Type B pancreatic cell (in vitro differentiated cells): ENCODE data around the gene ARHGAP15. TPM values are rescaled to one million over a fixed set of nuclear protein-coding genes. Genes with fewer than 3 reads are reported as not detected.

Experiments used
- DNase-seq: peaks from one replicate; pipeline ENCODE4 v3.0.0; 2021; ENCODE audit warnings: mixed read lengths; ENCODE audit not compliant: unreplicated experiment; ENCODE audit errors: extremely low spot score
- H3K27ac Mint-ChIP-seq: 2 replicates; pipeline ENCODE4 v1.8.0; 2021; ENCODE audit warnings: mild to moderate bottlenecking, mixed read lengths
- H3K27me3 Mint-ChIP-seq: 2 replicates; pipeline ENCODE4 v1.8.0; 2021; ENCODE audit warnings: mixed read lengths
- H3K36me3 Mint-ChIP-seq: 2 replicates; pipeline ENCODE4 v1.8.0; 2021; ENCODE audit warnings: mixed read lengths
- H3K4me1 Mint-ChIP-seq: one replicate; pipeline ENCODE4 v1.8.0; 2021; ENCODE audit warnings: mixed read lengths; ENCODE audit not compliant: unreplicated experiment
- H3K4me3 Mint-ChIP-seq: 2 replicates; pipeline ENCODE4 v1.8.0; 2021; ENCODE audit warnings: mild to moderate bottlenecking, mixed read lengths
- H3K9me3 Mint-ChIP-seq: 2 replicates; pipeline ENCODE4 v1.8.0; 2021; ENCODE audit warnings: mixed read lengths
- total RNA-seq: library from RNA; stranded (reverse); gene quantifications from 2 replicates; pipeline ENCODE4 v1.2.1, GENCODE V29; 2021; ENCODE audit warnings: low replicate concordance
- TF ChIP-seq, protein P1 (sequence below): fragments of 200-600 bp; sonication (generic); conservative IDR thresholded peaks from 2 replicates; pipeline ENCODE4 v1.5.0; 2021; ENCODE audit warnings: antibody characterized with exemption, mild to moderate bottlenecking

Gene ARHGAP15
- total RNA-seq, 1 donor from 2014 or later: not detected

DNA sequence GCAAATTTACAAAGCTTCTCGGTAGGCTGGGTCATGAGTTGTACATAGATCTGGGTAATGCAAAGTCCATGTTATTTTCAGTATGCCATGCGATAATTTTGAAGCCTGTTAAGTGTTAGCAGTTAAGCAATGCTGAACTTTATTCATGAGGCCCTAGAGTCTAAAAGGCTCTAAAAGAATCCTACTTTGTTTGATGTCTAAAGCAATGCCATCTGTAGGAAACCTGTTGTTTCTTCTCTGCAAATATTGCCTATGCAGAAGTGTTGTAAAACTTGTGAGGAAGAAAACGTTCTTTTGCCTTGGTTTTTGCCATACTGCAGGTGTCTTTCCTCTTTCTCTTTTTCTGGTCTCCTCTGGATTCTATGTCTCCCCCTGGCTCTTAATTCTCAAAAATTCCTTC, 9.1 kb downstream of the ARHGAP15 start:
- H3K27me3 Mint-ChIP-seq: peaks cover 10% of the 10 kb centered on the region
- no peak for DNase-seq
- no peak overlapping the region for H3K27ac Mint-ChIP-seq
- TF ChIP-seq, protein P1, sequence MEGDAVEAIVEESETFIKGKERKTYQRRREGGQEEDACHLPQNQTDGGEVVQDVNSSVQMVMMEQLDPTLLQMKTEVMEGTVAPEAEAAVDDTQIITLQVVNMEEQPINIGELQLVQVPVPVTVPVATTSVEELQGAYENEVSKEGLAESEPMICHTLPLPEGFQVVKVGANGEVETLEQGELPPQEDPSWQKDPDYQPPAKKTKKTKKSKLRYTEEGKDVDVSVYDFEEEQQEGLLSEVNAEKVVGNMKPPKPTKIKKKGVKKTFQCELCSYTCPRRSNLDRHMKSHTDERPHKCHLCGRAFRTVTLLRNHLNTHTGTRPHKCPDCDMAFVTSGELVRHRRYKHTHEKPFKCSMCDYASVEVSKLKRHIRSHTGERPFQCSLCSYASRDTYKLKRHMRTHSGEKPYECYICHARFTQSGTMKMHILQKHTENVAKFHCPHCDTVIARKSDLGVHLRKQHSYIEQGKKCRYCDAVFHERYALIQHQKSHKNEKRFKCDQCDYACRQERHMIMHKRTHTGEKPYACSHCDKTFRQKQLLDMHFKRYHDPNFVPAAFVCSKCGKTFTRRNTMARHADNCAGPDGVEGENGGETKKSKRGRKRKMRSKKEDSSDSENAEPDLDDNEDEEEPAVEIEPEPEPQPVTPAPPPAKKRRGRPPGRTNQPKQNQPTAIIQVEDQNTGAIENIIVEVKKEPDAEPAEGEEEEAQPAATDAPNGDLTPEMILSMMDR: no peak
- no peaks in the 10 kb centered on the region for H3K4me1 Mint-ChIP-seq
- no peaks in the 10 kb centered on the region for H3K9me3 Mint-ChIP-seq
- H3K4me3 Mint-ChIP-seq: no peak overlapping the region
- no peaks in the 10 kb centered on the region for H3K36me3 Mint-ChIP-seq

DNA sequence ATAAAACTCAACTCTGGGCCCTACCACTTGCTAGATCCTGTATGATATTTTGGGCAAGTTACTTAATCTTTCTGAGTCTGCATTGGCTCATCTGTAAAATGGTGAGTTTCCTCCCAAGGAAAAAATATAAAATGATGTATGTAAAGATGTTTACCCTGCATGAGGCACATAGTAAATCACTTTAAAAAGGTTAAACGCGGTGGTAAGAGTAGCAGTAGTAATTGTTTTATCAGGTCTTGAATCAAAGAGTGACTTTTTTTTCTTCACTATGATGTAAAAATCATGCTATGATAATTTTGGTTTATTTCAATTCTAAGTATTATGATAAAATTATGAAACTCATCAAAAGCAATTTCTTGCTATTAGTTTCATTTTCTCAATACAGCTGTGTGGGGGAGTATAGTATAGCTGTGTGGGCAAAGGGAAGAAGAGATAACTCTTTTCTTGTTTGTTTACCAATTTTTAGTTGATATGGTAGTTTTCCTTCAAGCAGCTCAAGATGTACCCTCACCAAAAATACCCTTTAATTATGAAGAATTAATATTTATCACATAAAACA, 10.7 kb downstream of the ARHGAP15 start:
- Mint-ChIP-seq H3K4me1 (no peaks in the 10 kb centered on the region), H3K4me3 (no peak overlapping the region), H3K36me3 (no peaks in the 10 kb centered on the region), H3K27ac (no peak overlapping the region), H3K9me3 (no peaks in the 10 kb centered on the region), H3K27me3 (peaks cover 13% of the 10 kb centered on the region)
- no peak for DNase-seq
- TF ChIP-seq, protein P1: no peak

DNA sequence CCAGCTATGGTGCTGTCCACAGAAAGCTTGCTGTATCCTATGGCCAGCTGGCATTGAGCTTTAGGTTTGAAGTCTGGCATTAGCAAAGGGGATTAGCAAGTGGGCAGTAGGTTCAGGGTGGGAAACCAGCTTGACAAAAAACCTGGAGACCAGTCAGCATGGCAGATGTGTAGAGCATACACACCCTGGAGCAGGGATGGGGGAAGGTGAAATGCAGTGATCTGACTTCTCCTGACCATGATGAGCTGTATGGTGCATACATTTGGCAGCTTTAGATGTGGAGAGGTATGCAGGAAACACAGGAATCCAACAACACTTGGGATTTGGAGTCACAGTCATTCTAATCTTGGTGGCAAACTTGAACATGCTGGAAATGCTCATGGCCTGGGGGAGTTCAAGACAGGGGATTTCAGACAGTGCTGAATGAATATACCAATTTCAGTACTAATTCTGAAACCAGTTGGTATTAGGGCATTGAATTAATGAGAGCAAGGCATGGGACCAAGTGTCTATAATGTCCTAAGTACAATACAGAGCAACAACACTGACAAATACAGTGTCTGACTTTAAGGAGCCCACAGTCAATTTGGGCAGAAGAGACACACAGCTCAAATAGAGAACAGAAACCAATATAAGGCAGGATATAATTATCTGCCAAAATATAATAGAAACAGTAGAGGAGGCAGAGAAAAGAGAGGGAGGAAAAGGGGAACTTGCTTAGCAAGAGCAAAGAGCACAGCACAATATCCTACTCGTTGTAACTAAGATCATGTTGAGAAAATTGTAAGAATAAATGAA, 11.8 kb downstream of the ARHGAP15 start:
- TF ChIP-seq, protein P1: no peak
- no peaks in the 10 kb centered on the region for H3K36me3 Mint-ChIP-seq
- H3K27me3 Mint-ChIP-seq: peaks cover 13% of the 10 kb centered on the region
- no peak overlapping the region for H3K4me3 Mint-ChIP-seq
- H3K9me3 Mint-ChIP-seq: no peaks in the 10 kb centered on the region
- H3K27ac Mint-ChIP-seq: no peak overlapping the region
- no peak for DNase-seq
- H3K4me1 Mint-ChIP-seq: peaks cover 7% of the 10 kb centered on the region

DNA sequence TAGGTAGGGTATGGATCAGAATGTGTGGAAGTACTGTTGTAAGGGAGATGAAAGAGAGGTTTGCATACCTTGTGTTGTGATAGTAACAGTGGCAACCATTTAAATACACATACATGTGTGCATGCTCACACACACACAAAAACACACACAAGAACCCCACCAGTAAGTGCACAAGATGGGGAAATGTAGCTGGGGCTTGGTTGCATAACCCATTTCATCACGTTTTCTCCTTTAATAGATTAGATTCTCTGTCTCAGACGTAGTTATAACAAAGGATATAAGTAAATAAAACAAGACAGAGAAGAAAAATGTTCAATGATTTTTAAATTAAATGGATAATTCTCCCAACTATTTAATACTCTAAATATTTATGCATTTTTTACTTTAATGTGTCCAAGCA, 13.4 kb downstream of the ARHGAP15 start:
- Mint-ChIP-seq H3K9me3 (no peaks in the 10 kb centered on the region), H3K36me3 (no peaks in the 10 kb centered on the region), H3K4me1 (peaks cover 7% of the 10 kb centered on the region), H3K27me3 (peaks cover 13% of the 10 kb centered on the region), H3K4me3 (no peak overlapping the region), H3K27ac (no peak overlapping the region)
- DNase-seq: no peak
- TF ChIP-seq, protein P1: no peak

DNA sequence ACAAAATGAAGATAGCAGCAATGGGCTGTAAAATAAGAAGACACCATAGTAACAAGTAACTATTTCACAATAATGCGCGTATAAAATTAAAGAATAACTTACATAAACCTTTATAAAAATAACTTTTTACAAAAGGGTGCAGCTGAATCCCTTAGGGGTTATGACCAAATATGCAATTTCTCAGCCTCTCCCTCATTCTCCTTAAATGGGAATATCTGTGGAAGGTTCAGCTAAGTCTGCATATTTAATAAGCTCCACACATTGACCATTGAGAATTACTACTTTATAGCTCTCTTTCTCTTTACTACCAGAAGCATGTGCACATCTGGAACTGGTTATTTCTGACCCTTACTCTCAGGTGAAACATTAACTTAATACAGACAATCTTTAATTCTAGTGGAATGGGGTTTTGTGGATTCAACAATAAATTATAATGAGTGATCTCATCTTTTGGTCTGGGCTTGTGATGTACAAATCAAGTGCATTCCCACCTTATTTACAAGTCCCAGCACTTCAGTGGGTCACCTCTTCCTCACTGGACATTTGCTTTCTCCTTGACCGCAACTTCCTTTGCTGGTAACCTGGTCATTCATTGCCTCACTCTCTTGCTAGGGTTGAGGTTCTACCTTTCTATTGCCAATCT, 15.7 kb downstream of the ARHGAP15 start:
- no peak overlapping the region for H3K4me3 Mint-ChIP-seq
- TF ChIP-seq, protein P1: no peak
- H3K4me1 Mint-ChIP-seq: peaks cover 11% of the 10 kb centered on the region
- no peaks in the 10 kb centered on the region for H3K36me3 Mint-ChIP-seq
- H3K9me3 Mint-ChIP-seq: no peaks in the 10 kb centered on the region
- DNase-seq: no peak
- H3K27ac Mint-ChIP-seq: no peak overlapping the region
- H3K27me3 Mint-ChIP-seq: peaks cover 16% of the 10 kb centered on the region
